H9 (cell line): ENCODE results near the gene PTBP3. TPM values are rescaled to one million over a fixed set of nuclear protein-coding genes. Genes with fewer than 3 reads are reported as not detected.

ENCODE experiments used
- DNase-seq: peaks from one replicate; pipeline ENCODE4 v3.0.0-alpha.2; 2017
- H2AFZ ChIP-seq: one replicate; pipeline ENCODE4 v1.6.1; 2013; ENCODE audit warnings: mild to moderate bottlenecking, low read length, control low read depth, moderate library complexity
- H2AK5ac ChIP-seq: 2 replicates; pipeline ENCODE4 v1.6.1; 2013; ENCODE audit warnings: low read length, control low read depth, mixed read lengths; ENCODE audit not compliant: insufficient read length
- H2BK120ac ChIP-seq: one replicate; pipeline ENCODE4 v1.6.1; 2013; ENCODE audit warnings: low read depth, mild to moderate bottlenecking, low read length, control low read depth, inconsistent platforms; ENCODE audit not compliant: poor library complexity, severe bottlenecking
- H2BK12ac ChIP-seq: 2 replicates; pipeline ENCODE4 v1.6.1; 2013; ENCODE audit warnings: low read length, control low read depth, mixed read lengths, low read depth; ENCODE audit not compliant: insufficient read length
- H2BK15ac ChIP-seq: 2 replicates; pipeline ENCODE4 v1.6.1; 2013; ENCODE audit warnings: low read depth, low read length, control low read depth
- H2BK20ac ChIP-seq: one replicate; pipeline ENCODE4 v1.6.1; 2013; ENCODE audit warnings: low read depth, mild to moderate bottlenecking, low read length, control low read depth, inconsistent platforms; ENCODE audit not compliant: poor library complexity, severe bottlenecking
- H2BK5ac ChIP-seq: 2 replicates; pipeline ENCODE4 v1.6.1; 2013; ENCODE audit warnings: low read length, control low read depth, mixed read lengths; ENCODE audit not compliant: insufficient read length
- H3K14ac ChIP-seq: 2 replicates; pipeline ENCODE4 v1.6.1; 2013; ENCODE audit warnings: low read length, control low read depth; ENCODE audit not compliant: insufficient read depth
- H3K18ac ChIP-seq: 2 replicates; pipeline ENCODE4 v1.6.1; 2013; ENCODE audit warnings: low read depth, mild to moderate bottlenecking, mixed read lengths, low read length, control low read depth; ENCODE audit not compliant: insufficient read length
- H3K23ac ChIP-seq: 2 replicates; pipeline ENCODE4 v1.6.1; 2013; ENCODE audit warnings: low read length, control low read depth, mixed read lengths, low read depth; ENCODE audit not compliant: insufficient read length
- H3K23me2 ChIP-seq: 2 replicates; pipeline ENCODE4 v1.6.1; 2013; ENCODE audit warnings: low read depth, mild to moderate bottlenecking, mixed read lengths, low read length, control low read depth; ENCODE audit not compliant: insufficient read length, poor library complexity, severe bottlenecking
- H3K27ac ChIP-seq: 2 replicates; pipeline ENCODE4 v1.5.1; 2013; ENCODE audit warnings: low read length, control low read depth, mixed read lengths, low read depth; ENCODE audit not compliant: insufficient read length
- H3K27me3 ChIP-seq: 2 replicates; pipeline ENCODE4 v1.6.1; 2013; ENCODE audit warnings: low read length, control low read depth, inconsistent platforms; ENCODE audit not compliant: insufficient read depth
- H3K4ac ChIP-seq: 2 replicates; pipeline ENCODE4 v1.6.1; 2013; ENCODE audit warnings: low read depth, mild to moderate bottlenecking, control low read depth, inconsistent platforms, low read length, moderate library complexity
- H3K4me1 ChIP-seq: 2 replicates; pipeline ENCODE4 v1.6.1; 2013; ENCODE audit warnings: low read length, control low read depth, inconsistent platforms; ENCODE audit not compliant: insufficient read depth
- H3K4me2 ChIP-seq: 2 replicates; pipeline ENCODE4 v1.6.1; 2013; ENCODE audit warnings: low read length, control low read depth, mixed read lengths; ENCODE audit not compliant: insufficient read length, insufficient read depth
- H3K56ac ChIP-seq: 2 replicates; pipeline ENCODE4 v1.6.1; 2013; ENCODE audit warnings: low read depth, mild to moderate bottlenecking, mixed read lengths, low read length, control low read depth; ENCODE audit not compliant: insufficient read length
- H3K79me1 ChIP-seq: 2 replicates; pipeline ENCODE4 v1.6.1; 2013; ENCODE audit warnings: low read depth, mild to moderate bottlenecking, moderate library complexity, low read length, control low read depth, inconsistent platforms; ENCODE audit not compliant: insufficient read depth, poor library complexity, severe bottlenecking
- H3K79me2 ChIP-seq: 2 replicates; pipeline ENCODE4 v1.6.1; 2013; ENCODE audit warnings: low read length, control low read depth, inconsistent platforms; ENCODE audit not compliant: insufficient read depth
- H3K9ac ChIP-seq: 2 replicates; pipeline ENCODE4 v1.6.1; 2013; ENCODE audit warnings: low read length, control low read depth, mixed read lengths; ENCODE audit not compliant: insufficient read length; ENCODE audit errors: extremely low read depth
- H3K9me3 ChIP-seq: one replicate; pipeline ENCODE4 v1.6.1; 2013; ENCODE audit warnings: low read depth, low read length, inconsistent platforms; ENCODE audit not compliant: control insufficient read depth
- H3T11ph ChIP-seq: one replicate; pipeline ENCODE4 v1.6.1; 2013; ENCODE audit warnings: mild to moderate bottlenecking, low read length, control low read depth, inconsistent platforms
- H4K20me1 ChIP-seq: one replicate; pipeline ENCODE4 v1.6.1; 2013; ENCODE audit not compliant: control insufficient read depth, insufficient read length, insufficient read depth
- H4K5ac ChIP-seq: 2 replicates; pipeline ENCODE4 v1.6.1; 2013; ENCODE audit warnings: low read depth, mild to moderate bottlenecking, mixed read lengths, low read length, control low read depth; ENCODE audit not compliant: insufficient read length
- H4K8ac ChIP-seq: replicated peaks from 2 replicates; pipeline ENCODE4 v1.6.1; 2013; ENCODE audit warnings: low read length, control low read depth, mixed read lengths, low read depth; ENCODE audit not compliant: insufficient read length
- H4K91ac ChIP-seq: 2 replicates; pipeline ENCODE4 v1.6.1; 2013; ENCODE audit warnings: low read depth, mild to moderate bottlenecking, moderate library complexity, mixed read lengths, low read length, control low read depth; ENCODE audit not compliant: insufficient read length
- H3K27ac Mint-ChIP-seq, 3 experiments: 2 replicates in 2 of 3; 3 replicates in 1 of 3; pipeline ENCODE4 v1.8.0; 2020 to 2021; ENCODE audit warnings: mixed read lengths in 3 of 3, mild to moderate bottlenecking in 1 of 3, moderate library complexity in 1 of 3
- H3K27me3 Mint-ChIP-seq: 2 replicates; pipeline ENCODE4 v1.8.0; 2021; ENCODE audit warnings: low read depth, mild to moderate bottlenecking, moderate library complexity, mixed read lengths
- H3K36me3 Mint-ChIP-seq, 3 experiments: 2 replicates in 2 of 3; 3 replicates in 1 of 3; pipeline ENCODE4 v1.8.0; 2020 to 2021; ENCODE audit warnings: low read depth in 3 of 3, mixed read lengths in 3 of 3; ENCODE audit not compliant: insufficient read depth in 1 of 3
- H3K4me1 Mint-ChIP-seq, 2 experiments: 2 replicates each; pipeline ENCODE4 v1.8.0; 2020; ENCODE audit warnings: mixed read lengths in 2 of 2
- H3K4me3 Mint-ChIP-seq, 2 experiments: 2 replicates in 1 of 2; 3 replicates in 1 of 2; pipeline ENCODE4 v1.8.0; 2020 to 2021; ENCODE audit warnings: mild to moderate bottlenecking in 2 of 2, mixed read lengths in 2 of 2, moderate library complexity in 1 of 2
- H3K9me3 Mint-ChIP-seq, 2 experiments: 2 replicates in 1 of 2; 3 replicates in 1 of 2; pipeline ENCODE4 v1.8.0; 2020; ENCODE audit warnings: mild to moderate bottlenecking in 2 of 2, mixed read lengths in 2 of 2, moderate library complexity in 1 of 2
- WGBS: extraction: QIAGEN DNeasy Blood & Tissue Kit; methylation state at CpG from one replicate; pipeline ENCODE4 v1.1.7; 2013; ENCODE audit warnings: missing lambda C conversion rate, low lambda C conversion rate, mixed read lengths; ENCODE audit not compliant: insufficient read length; ENCODE audit errors: extremely low coverage; 5-methylcytosine and 5-hydroxymethylcytosine counted together
- total RNA-seq: library from RNA; stranded (reverse); gene quantifications from 2 replicates; pipeline ENCODE4 v1.2.1, GENCODE V29; 2021
- TF ChIP-seq, protein P1 (sequence below): fragments of 200-600 bp; sonication (generic); conservative IDR thresholded peaks from 3 replicates; pipeline ENCODE4 v1.8.0; 2021; ENCODE audit warnings: antibody characterized with exemption, mild to moderate bottlenecking

Gene PTBP3
- total RNA-seq, 1 experiment from 2014 or later: 89.5 TPM

DNA sequence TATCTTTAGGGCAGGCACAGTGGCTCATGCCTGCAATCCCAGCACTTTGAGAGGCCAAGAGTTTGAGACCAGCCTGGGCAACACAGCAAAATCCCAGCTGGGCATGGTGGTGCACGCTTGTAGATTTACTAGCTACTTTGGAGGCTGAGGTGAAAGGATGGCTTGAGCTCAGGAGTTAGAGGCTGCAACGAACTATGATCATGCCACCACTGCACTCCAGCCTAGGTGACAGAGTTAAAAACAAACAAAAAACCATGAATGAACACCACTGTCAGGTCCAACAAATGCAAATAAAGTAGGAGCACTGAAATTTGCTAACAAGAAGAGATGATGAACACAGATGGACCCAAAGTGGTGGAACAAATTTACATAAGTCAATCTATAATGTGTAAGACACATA, 4.9 kb downstream of the PTBP3 start:
- Histone ChIP-seq H3K56ac (no peak overlapping the region), H2BK20ac (no peak overlapping the region), H4K91ac (no peak overlapping the region), H3K14ac (no peak overlapping the region), H3K4ac (no peak overlapping the region), H4K8ac (no peak overlapping the region), H3K27me3 (no peaks in the 10 kb centered on the region), H3T11ph (no peak overlapping the region), H2BK15ac (no peak overlapping the region), H2BK120ac (no peak overlapping the region), H3K4me2 (no peak overlapping the region), H3K79me1 (peaks cover 4% of the 10 kb centered on the region), H3K23ac (no peak overlapping the region), H3K9me3 (no peaks in the 10 kb centered on the region), H2BK12ac (no peak overlapping the region), H2BK5ac (no peak overlapping the region), H4K20me1 (no peaks in the 10 kb centered on the region), H4K5ac (no peak overlapping the region), H3K27ac (no peak overlapping the region), H3K4me1 (peaks cover 4% of the 10 kb centered on the region; the same call in 1 of the 2 replicates), H3K23me2 (no peaks in the 10 kb centered on the region), H2AFZ (no peak overlapping the region), H3K79me2 (peaks cover 36% of the 10 kb centered on the region; the same call in 1 of the 2 replicates), H2AK5ac (no peak overlapping the region), H3K9ac (no peak overlapping the region), H3K18ac (no peak overlapping the region)
- Mint-ChIP-seq H3K4me3 (no peak overlapping the region), H3K27me3 (no peaks in the 10 kb centered on the region), H3K36me3 (peaks cover 0 to 1% (median 0%) of the 10 kb centered on the region in 3 experiments; a peak in 1 of 7 replicates), H3K27ac (0 out of 7 replicates have a peak overlapping the region, but pooled peaks of 1 of the 3 experiments have one; percentile 54), H3K9me3 (no peaks in the 10 kb centered on the region; a peak in 2 of 5 replicates), H3K4me1 (peaks cover 42 to 47% of the 10 kb centered on the region in 2 experiments)
- DNase-seq: no peak
- TF ChIP-seq, protein P1, sequence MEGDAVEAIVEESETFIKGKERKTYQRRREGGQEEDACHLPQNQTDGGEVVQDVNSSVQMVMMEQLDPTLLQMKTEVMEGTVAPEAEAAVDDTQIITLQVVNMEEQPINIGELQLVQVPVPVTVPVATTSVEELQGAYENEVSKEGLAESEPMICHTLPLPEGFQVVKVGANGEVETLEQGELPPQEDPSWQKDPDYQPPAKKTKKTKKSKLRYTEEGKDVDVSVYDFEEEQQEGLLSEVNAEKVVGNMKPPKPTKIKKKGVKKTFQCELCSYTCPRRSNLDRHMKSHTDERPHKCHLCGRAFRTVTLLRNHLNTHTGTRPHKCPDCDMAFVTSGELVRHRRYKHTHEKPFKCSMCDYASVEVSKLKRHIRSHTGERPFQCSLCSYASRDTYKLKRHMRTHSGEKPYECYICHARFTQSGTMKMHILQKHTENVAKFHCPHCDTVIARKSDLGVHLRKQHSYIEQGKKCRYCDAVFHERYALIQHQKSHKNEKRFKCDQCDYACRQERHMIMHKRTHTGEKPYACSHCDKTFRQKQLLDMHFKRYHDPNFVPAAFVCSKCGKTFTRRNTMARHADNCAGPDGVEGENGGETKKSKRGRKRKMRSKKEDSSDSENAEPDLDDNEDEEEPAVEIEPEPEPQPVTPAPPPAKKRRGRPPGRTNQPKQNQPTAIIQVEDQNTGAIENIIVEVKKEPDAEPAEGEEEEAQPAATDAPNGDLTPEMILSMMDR: no peak
- WGBS: no CpG with 5 or more reads among the region's 2 CpGs
